H7 (cell line): ENCODE results near the gene FAM184A. TPM values are rescaled to one million over a fixed set of nuclear protein-coding genes. Genes with fewer than 3 reads are reported as not detected.

Experiments used
- DNase-seq: peaks from one replicate; pipeline ENCODE4 v3.0.0; 2012
- H3K27me3 ChIP-seq: 2 replicates; pipeline ENCODE4 v1.6.0; 2011; ENCODE audit warnings: mild to moderate bottlenecking, low read length; ENCODE audit not compliant: control insufficient read depth, insufficient read depth
- H3K36me3 ChIP-seq: replicated peaks from 2 replicates; pipeline ENCODE4 v1.5.1; 2011; ENCODE audit warnings: low read length; ENCODE audit not compliant: control insufficient read depth, insufficient read depth
- H3K4me3 ChIP-seq: 2 replicates; pipeline ENCODE4 v1.5.1; 2011; ENCODE audit warnings: low read depth, mild to moderate bottlenecking, control low read depth, low read length, moderate library complexity; ENCODE audit not compliant: insufficient read depth
- total RNA-seq: library from RNA; depleted of rRNA; stranded (reverse); fragments of >200 nt; shearing (Covaris generic); gene quantifications from 2 replicates; pipeline ENCODE4 v1.2.3, GENCODE V29; 2014

The FAM184A gene
- total RNA-seq, 1 experiment from 2014 or later = 6.8 TPM

- DNase-seq = no peak
- Histone ChIP-seq H3K36me3 (no peaks in the 10 kb centered on the region), H3K4me3 (no peak overlapping the region), H3K27me3 (no peaks in the 10 kb centered on the region)
These were observed 86.2 kb downstream of the FAM184A start for GRCh38 chr6:118992186-118992795.

- H3K36me3 ChIP-seq = no peaks in the 10 kb centered on the region
- H3K4me3 ChIP-seq = no peak overlapping the region
- no peak for DNase-seq
- no peaks in the 10 kb centered on the region for H3K27me3 ChIP-seq
These were observed 92.2 kb downstream of the FAM184A start for GRCh38 chr6:118986312-118986711.

GRCh38 chr6:118985123-118985830 lies 93.2 kb downstream of the FAM184A start:
- DNase-seq = no peak
- no peaks in the 10 kb centered on the region for H3K36me3 ChIP-seq
- H3K27me3 ChIP-seq = no peaks in the 10 kb centered on the region
- H3K4me3 ChIP-seq = no peak overlapping the region

- no peak for DNase-seq
- no peaks in the 10 kb centered on the region for H3K27me3 ChIP-seq
- no peak overlapping the region for H3K4me3 ChIP-seq
- no peaks in the 10 kb centered on the region for H3K36me3 ChIP-seq
These were observed 94.1 kb downstream of the FAM184A start for GRCh38 chr6:118984342-118984741.

- H3K27me3 ChIP-seq = no peaks in the 10 kb centered on the region
These were observed 95.9 kb downstream of the FAM184A start for GRCh38 chr6:118982575-118982911.

GRCh38 chr6:118981884-118982574 lies 96.4 kb downstream of the FAM184A start:
- Histone ChIP-seq H3K27me3 (no peaks in the 10 kb centered on the region), H3K4me3 (no peak overlapping the region), H3K36me3 (no peaks in the 10 kb centered on the region)
- DNase-seq = no peak

More at GRCh38 chr6:118982575-118982911, 95.9 kb downstream of the FAM184A start:
- no peak overlapping the region for H3K4me3 ChIP-seq
- DNase-seq = no peak
- no peaks in the 10 kb centered on the region for H3K36me3 ChIP-seq

GRCh38 chr6:118980063-118980462 lies 98.4 kb downstream of the FAM184A start:
- no peak for DNase-seq
- Histone ChIP-seq H3K4me3 (no peak overlapping the region), H3K36me3 (no peaks in the 10 kb centered on the region), H3K27me3 (no peaks in the 10 kb centered on the region)

- no peak overlapping the region for H3K4me3 ChIP-seq
- no peaks in the 10 kb centered on the region for H3K36me3 ChIP-seq
- no peak for DNase-seq
- no peaks in the 10 kb centered on the region for H3K27me3 ChIP-seq
These were observed 103.7 kb downstream of the FAM184A start for GRCh38 chr6:118974790-118975189.

GRCh38 chr6:118971682-118972081 lies 106.8 kb downstream of the FAM184A start:
- no peak overlapping the region for H3K4me3 ChIP-seq
- H3K36me3 ChIP-seq = no peaks in the 10 kb centered on the region
- no peak for DNase-seq
- no peaks in the 10 kb centered on the region for H3K27me3 ChIP-seq

- Histone ChIP-seq H3K4me3 (no peak overlapping the region), H3K27me3 (no peaks in the 10 kb centered on the region), H3K36me3 (no peaks in the 10 kb centered on the region)
- no peak for DNase-seq
These were observed 107.6 kb downstream of the FAM184A start for GRCh38 chr6:118970866-118971265.

- no peaks in the 10 kb centered on the region for H3K27me3 ChIP-seq
- H3K4me3 ChIP-seq = no peak overlapping the region
- H3K36me3 ChIP-seq = no peaks in the 10 kb centered on the region
- DNase-seq = no peak
These were observed 110.0 kb downstream of the FAM184A start for GRCh38 chr6:118968416-118968815.

- Histone ChIP-seq H3K4me3 (no peak overlapping the region), H3K27me3 (no peaks in the 10 kb centered on the region), H3K36me3 (no peaks in the 10 kb centered on the region)
- no peak for DNase-seq
These were observed 111.2 kb downstream of the FAM184A start for GRCh38 chr6:118967239-118967638.

GRCh38 chr6:118965843-118966370 lies 112.6 kb downstream of the FAM184A start:
- no peak for DNase-seq
- Histone ChIP-seq H3K36me3 (no peaks in the 10 kb centered on the region), H3K27me3 (no peaks in the 10 kb centered on the region), H3K4me3 (no peak overlapping the region)

- Histone ChIP-seq H3K36me3 (no peaks in the 10 kb centered on the region), H3K27me3 (no peaks in the 10 kb centered on the region), H3K4me3 (no peak overlapping the region)
- DNase-seq = no peak
These were observed 113.1 kb downstream of the FAM184A start for GRCh38 chr6:118965371-118965770.

GRCh38 chr6:118963003-118963402 lies 115.5 kb downstream of the FAM184A start:
- DNase-seq = no peak
- no peaks in the 10 kb centered on the region for H3K36me3 ChIP-seq

More at GRCh38 chr6:118963003-118963402, 115.5 kb downstream of the FAM184A start:
- Histone ChIP-seq H3K27me3 (no peaks in the 10 kb centered on the region), H3K4me3 (no peak overlapping the region)
